Retinal pigment epithelial cell (primary cell): ENCODE results near the gene AADAC.

Source experiments
- DNase-seq: peaks from one replicate; pipeline ENCODE4 v3.0.0-alpha.2; 2010; ENCODE audit warnings: low read depth
- H3K4me3 ChIP-seq: 2 replicates; pipeline ENCODE4 v1.5.1; 2011; ENCODE audit warnings: mild to moderate bottlenecking, low read length, control low read depth, moderate library complexity
- CTCF ChIP-seq: conservative IDR thresholded peaks from 2 replicates; pipeline ENCODE4 v1.5.1; 2011; ENCODE audit warnings: low read depth, low read length, control low read depth, inconsistent platforms

The AADAC gene

GRCh38 chr3:151774235-151774634 is 39.7 kb upstream of the AADAC start:
- H3K4me3 ChIP-seq = no peak overlapping the region
- TF ChIP-seq CTCF = no peak
- DNase-seq = no peak

GRCh38 chr3:151774910-151775309 is 39.0 kb upstream of the AADAC start:
- DNase-seq = no peak
- no peak for TF ChIP-seq CTCF
- H3K4me3 ChIP-seq = no peak overlapping the region

GRCh38 chr3:151775314-151776258 is 38.3 kb upstream of the AADAC start:
- TF ChIP-seq CTCF = no peak
- DNase-seq = no peak
- no peak overlapping the region for H3K4me3 ChIP-seq

DNA sequence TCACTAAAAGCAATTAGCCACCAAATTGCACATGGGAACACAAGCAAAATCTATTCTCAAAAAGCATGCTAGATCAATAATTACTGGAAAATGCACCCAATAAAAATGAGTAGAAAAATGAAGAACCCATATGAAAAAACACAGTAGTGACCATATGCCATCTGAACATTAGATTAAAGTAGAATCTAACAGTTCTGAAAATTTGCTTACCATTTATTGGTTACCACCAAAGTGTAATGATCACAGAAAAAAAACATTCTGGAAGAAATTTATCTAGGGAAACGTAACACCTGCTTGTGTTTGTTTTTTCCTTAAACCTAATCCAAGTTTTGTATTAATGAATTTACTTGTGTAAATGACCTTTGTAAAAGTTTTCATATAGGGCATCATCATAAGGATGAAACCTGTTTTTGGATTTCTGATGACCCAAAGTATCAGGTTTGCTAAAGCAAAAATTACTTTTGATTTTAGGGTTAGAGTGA is 37.6 kb upstream of the AADAC start:
- no peak overlapping the region for H3K4me3 ChIP-seq
- DNase-seq = no peak
- no peak for TF ChIP-seq CTCF

GRCh38 chr3:151777880-151778279 is 36.0 kb upstream of the AADAC start:
- TF ChIP-seq CTCF = no peak
- DNase-seq = no peak
- H3K4me3 ChIP-seq = no peak overlapping the region

- no peak for TF ChIP-seq CTCF
- DNase-seq = no peak
- H3K4me3 ChIP-seq = no peak overlapping the region
Measured at GRCh38 chr3:151787626-151788025, 26.3 kb upstream of the AADAC start.

- TF ChIP-seq CTCF = no peak
- H3K4me3 ChIP-seq = no peak overlapping the region
- no peak for DNase-seq
Measured at GRCh38 chr3:151788401-151788800, 25.5 kb upstream of the AADAC start.
